ENCODE measurements around the gene PLB1.

Gene PLB1

DNA sequence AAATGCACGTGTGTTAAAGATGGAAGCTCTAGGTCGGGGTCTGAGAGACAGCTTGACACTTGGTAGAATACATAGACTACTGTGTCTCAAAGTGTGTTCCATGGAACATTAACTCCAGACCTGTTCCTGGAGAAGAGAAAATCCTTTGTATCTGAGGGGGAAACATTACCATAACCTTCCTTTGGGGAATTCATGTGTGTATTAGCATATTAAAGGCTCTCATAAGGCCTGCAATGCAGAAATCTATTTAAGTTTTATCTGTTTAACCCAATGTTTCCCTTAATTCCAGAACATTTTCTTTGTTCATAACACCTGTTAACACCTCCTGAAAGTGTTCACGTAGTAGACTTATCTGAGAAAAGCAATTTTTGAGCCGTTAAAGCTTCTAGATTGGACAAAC, 99.5 kb downstream of the PLB1 start:
- H3K27ac Mint-ChIP-seq (ENCODE audit: low read depth), result no peak overlapping the region
- ATAC-seq (replicated peaks; ENCODE audit: extremely low read depth, poor library complexity, severe bottlenecking) (no peak), DNase-seq (ENCODE audit: low spot score in 2 of 2) (no peak)
- H3K9me3 Mint-ChIP-seq, result no peaks in the 10 kb centered on the region
- no peak overlapping the region for H3K4me3 Mint-ChIP-seq
- no peaks in the 10 kb centered on the region for H3K36me3 Mint-ChIP-seq (ENCODE audit: insufficient read depth)
- peaks cover 16% of the 10 kb centered on the region for H3K27me3 Mint-ChIP-seq
- peaks cover 12% of the 10 kb centered on the region for H3K4me1 Mint-ChIP-seq

- H3K27ac Mint-ChIP-seq (ENCODE audit: low read depth), result no peak overlapping the region
- no peak overlapping the region for H3K4me3 Mint-ChIP-seq
- peaks cover 12% of the 10 kb centered on the region for H3K4me1 Mint-ChIP-seq
- no peaks in the 10 kb centered on the region for H3K36me3 Mint-ChIP-seq (ENCODE audit: insufficient read depth)
- no peaks in the 10 kb centered on the region for H3K27me3 Mint-ChIP-seq
- no peaks in the 10 kb centered on the region for H3K9me3 Mint-ChIP-seq
- ATAC-seq (replicated peaks; ENCODE audit: extremely low read depth, poor library complexity, severe bottlenecking) (no peak), DNase-seq (ENCODE audit: low spot score in 2 of 2) (no peak)
Observed at GRCh38 chr2:28598484-28598883, 102.6 kb downstream of the PLB1 start.

- no peaks in the 10 kb centered on the region for H3K9me3 Mint-ChIP-seq
- H3K27ac Mint-ChIP-seq (ENCODE audit: low read depth), result no peak overlapping the region
- H3K4me3 Mint-ChIP-seq, result no peak overlapping the region
- no peaks in the 10 kb centered on the region for H3K27me3 Mint-ChIP-seq
- DNase-seq (ENCODE audit: low spot score in 2 of 2), result no peak
- H3K4me1 Mint-ChIP-seq, result no peaks in the 10 kb centered on the region
- ATAC-seq (replicated peaks; ENCODE audit: extremely low read depth, poor library complexity, severe bottlenecking), result no peak
- no peaks in the 10 kb centered on the region for H3K36me3 Mint-ChIP-seq (ENCODE audit: insufficient read depth)
Observed at GRCh38 chr2:28600181-28600580, 104.3 kb downstream of the PLB1 start.

DNA sequence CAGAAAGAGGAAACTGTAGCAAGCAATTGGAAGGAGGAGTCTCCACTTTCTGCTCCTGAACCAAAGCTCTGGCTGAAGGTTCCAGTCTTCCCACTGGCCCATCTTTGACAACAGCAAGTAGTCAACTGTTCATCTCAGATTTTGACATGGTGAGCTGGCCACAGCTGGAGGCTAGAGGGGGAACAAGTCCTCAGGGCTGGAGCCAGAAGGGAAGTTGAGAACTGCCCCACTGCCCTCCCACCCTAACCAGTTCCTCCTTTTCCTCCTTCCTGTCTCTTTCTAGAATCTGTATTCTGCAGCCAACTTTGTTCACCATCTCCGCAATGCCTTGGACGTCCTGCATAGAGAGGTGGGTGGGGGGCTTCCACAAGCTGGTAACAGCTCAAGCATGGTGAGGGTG, 105.8 kb downstream of the PLB1 start:
- no peaks in the 10 kb centered on the region for H3K4me1 Mint-ChIP-seq
- no peaks in the 10 kb centered on the region for H3K36me3 Mint-ChIP-seq (ENCODE audit: insufficient read depth)
- no peaks in the 10 kb centered on the region for H3K27me3 Mint-ChIP-seq
- H3K9me3 Mint-ChIP-seq, result no peaks in the 10 kb centered on the region
- H3K27ac Mint-ChIP-seq (ENCODE audit: low read depth), result no peak overlapping the region
- no peak for DNase-seq (ENCODE audit: low spot score in 2 of 2)
- no peak overlapping the region for H3K4me3 Mint-ChIP-seq
- no peak for ATAC-seq (replicated peaks; ENCODE audit: extremely low read depth, poor library complexity, severe bottlenecking)

- H3K36me3 Mint-ChIP-seq (ENCODE audit: insufficient read depth), result no peaks in the 10 kb centered on the region
- ATAC-seq (replicated peaks; ENCODE audit: extremely low read depth, poor library complexity, severe bottlenecking), result no peak
Observed at GRCh38 chr2:28602136-28602660, 106.3 kb downstream of the PLB1 start.

DNA sequence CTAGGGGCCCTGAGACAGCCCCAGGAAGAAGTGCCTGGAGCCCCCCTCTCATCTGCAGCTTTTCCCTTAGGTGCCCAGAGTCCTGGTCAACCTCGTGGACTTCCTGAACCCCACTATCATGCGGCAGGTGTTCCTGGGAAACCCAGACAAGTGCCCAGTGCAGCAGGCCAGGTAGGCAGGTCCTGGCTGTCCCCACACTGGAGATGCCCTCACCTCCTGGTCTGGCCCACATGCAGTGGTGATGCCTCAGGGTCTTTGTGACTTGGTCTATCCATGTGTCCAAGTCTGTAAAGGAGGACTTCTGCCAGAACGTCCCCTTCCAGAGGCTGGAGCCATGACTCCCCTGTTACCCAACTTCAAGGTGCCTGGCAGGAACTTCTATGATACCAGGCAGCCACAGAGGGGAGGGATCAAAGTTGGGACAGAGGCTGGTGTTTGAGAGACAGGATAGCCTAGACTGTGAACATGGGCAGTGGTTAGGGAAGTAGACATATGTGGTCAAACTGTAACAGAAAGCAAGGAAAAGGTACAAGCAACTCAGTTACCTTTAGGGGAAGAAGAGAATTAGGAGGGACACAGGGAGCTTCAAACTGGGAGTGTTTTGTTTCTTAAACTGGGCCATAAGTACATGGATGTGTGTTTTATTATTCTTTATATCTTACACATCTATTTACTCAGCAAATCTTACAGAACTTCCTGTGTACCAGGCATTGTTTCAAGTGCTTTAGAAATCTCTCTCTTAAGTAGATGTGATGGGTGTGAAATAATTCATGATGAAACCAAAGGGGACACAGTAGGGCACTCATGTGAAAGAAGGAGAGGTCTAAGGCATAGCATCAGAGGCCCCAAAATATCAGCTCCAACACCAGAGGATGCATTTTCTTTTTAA, 107.1 kb downstream of the PLB1 start:
- DNase-seq (ENCODE audit: low spot score in 2 of 2), result no peak
- Mint-ChIP-seq H3K9me3 (no peaks in the 10 kb centered on the region), H3K4me1 (no peaks in the 10 kb centered on the region)

More at GRCh38 chr2:28602136-28602660, 106.3 kb downstream of the PLB1 start:
- Mint-ChIP-seq H3K9me3 (no peaks in the 10 kb centered on the region), H3K4me1 (no peaks in the 10 kb centered on the region), H3K27ac (ENCODE audit: low read depth) (no peak overlapping the region), H3K27me3 (no peaks in the 10 kb centered on the region), H3K4me3 (no peak overlapping the region)
- DNase-seq (ENCODE audit: low spot score in 2 of 2), result no peak

GRCh38 chr2:28603821-28604220, 108.0 kb downstream of the PLB1 start:
- DNase-seq (ENCODE audit: low spot score in 2 of 2) (no peak), ATAC-seq (replicated peaks; ENCODE audit: extremely low read depth, poor library complexity, severe bottlenecking) (no peak)
- Mint-ChIP-seq H3K27me3 (no peaks in the 10 kb centered on the region), H3K4me3 (no peak overlapping the region), H3K36me3 (ENCODE audit: insufficient read depth) (no peaks in the 10 kb centered on the region), H3K27ac (ENCODE audit: low read depth) (no peak overlapping the region), H3K9me3 (no peaks in the 10 kb centered on the region), H3K4me1 (no peaks in the 10 kb centered on the region)

More for the DNA sequence above, 107.1 kb downstream of the PLB1 start:
- Mint-ChIP-seq H3K27ac (ENCODE audit: low read depth) (no peak overlapping the region), H3K27me3 (no peaks in the 10 kb centered on the region), H3K4me3 (no peak overlapping the region), H3K36me3 (ENCODE audit: insufficient read depth) (no peaks in the 10 kb centered on the region)
- no peak for ATAC-seq (replicated peaks; ENCODE audit: extremely low read depth, poor library complexity, severe bottlenecking)

DNA sequence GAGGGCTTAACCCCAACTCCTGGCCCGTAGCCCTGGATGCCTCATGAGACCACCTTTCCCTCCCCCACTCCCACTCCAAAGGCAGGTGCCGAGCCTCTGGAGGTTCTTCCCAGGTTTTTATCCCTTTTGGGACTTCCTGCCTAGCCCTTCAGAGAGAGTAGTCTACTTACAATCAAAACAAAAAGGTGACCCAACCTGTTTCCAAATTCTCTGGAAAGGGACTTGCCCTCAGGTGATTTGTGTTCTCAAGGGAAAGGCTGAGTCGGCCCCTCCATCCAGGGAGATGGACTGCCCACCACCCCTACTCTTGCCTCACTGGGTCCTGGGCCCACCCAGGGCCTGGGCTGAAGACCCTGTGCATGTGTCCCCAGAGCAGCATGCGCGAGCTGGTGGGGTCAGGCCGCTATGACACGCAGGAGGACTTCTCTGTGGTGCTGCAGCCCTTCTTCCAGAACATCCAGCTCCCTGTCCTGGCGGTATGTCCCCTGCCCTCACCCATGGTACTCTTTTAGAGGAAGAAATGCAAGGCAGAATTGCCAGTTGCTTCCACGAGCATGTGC, 108.5 kb downstream of the PLB1 start:
- ATAC-seq (replicated peaks; ENCODE audit: extremely low read depth, poor library complexity, severe bottlenecking) (no peak), DNase-seq (ENCODE audit: low spot score in 2 of 2) (no peak)
- Mint-ChIP-seq H3K27me3 (no peaks in the 10 kb centered on the region), H3K4me1 (no peaks in the 10 kb centered on the region), H3K4me3 (no peak overlapping the region), H3K9me3 (no peaks in the 10 kb centered on the region), H3K27ac (ENCODE audit: low read depth) (no peak overlapping the region), H3K36me3 (ENCODE audit: insufficient read depth) (no peaks in the 10 kb centered on the region)

DNA sequence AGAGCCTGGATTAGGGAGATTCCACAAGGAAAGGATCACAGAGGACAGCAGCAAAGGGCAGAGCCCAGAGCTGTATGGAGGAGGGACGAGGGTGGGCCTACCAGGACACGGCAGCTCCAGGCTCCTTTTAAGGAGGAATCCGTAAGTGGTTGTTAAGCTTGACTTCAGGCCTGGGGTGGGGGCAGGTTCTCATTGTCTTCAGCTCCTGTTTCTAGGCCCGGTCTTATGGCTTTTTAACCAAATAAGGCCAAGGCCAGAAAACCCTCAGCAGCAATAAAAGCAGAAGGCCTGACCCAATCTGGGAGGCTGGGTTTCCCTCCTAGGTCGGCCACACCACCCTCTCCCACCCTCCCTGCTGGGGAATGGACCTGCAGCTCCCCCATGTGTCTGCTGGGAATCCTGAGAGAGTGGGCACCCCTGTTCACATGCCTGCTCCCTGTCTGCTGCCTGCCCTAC, 111.2 kb downstream of the PLB1 start:
- Mint-ChIP-seq H3K9me3 (no peaks in the 10 kb centered on the region), H3K36me3 (ENCODE audit: insufficient read depth) (no peaks in the 10 kb centered on the region), H3K4me1 (no peaks in the 10 kb centered on the region), H3K27ac (ENCODE audit: low read depth) (peak overlapping the region; percentile 50), H3K27me3 (peaks cover 11% of the 10 kb centered on the region), H3K4me3 (no peak overlapping the region)
- no peak for DNase-seq (ENCODE audit: low spot score in 2 of 2)
- ATAC-seq (replicated peaks; ENCODE audit: extremely low read depth, poor library complexity, severe bottlenecking), result no peak

DNA sequence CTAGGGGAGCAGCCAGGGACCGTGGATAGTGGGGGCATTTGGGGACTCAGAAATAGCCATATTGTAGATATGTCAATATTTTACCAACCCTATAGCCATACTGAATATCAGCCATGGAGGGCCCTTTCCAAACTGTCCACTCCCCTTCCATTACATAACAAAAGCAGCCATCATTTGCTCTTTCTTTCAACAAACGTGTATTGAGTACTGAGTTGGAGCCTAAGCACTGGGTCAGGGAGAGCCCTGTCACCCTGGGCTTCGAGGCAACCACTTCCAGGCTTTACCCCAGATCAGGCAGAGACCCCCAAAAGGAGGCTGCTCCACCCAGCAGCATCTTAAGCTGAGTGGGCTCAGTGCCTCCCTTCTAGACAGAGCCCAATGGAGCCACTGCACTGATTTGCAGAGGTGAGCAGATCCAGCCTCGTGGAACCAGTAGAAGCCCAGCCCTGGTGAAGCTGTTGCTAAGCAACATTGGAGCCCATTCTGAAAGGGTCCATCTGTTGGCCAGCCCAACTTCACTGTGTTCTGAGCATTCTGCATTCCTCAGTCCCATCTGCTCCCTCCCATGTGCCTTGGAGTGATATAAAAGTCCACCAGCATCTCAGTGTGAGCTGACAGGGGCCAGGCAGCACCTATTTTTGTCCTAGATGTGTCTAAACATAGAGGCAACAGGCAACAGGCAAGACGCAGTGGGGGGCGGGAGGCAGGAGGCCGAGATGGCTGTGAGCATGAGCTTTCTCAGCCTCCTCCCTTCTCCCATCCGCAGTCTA, 112.1 kb downstream of the PLB1 start:
- Mint-ChIP-seq H3K27me3 (peaks cover 11% of the 10 kb centered on the region), H3K4me1 (no peaks in the 10 kb centered on the region), H3K9me3 (no peaks in the 10 kb centered on the region), H3K36me3 (ENCODE audit: insufficient read depth) (no peaks in the 10 kb centered on the region), H3K4me3 (no peak overlapping the region), H3K27ac (ENCODE audit: low read depth) (no peak overlapping the region)
- ATAC-seq (replicated peaks; ENCODE audit: extremely low read depth, poor library complexity, severe bottlenecking) (no peak), DNase-seq (ENCODE audit: low spot score in 2 of 2) (no peak)

- peaks cover 11% of the 10 kb centered on the region for H3K27me3 Mint-ChIP-seq
- no peaks in the 10 kb centered on the region for H3K9me3 Mint-ChIP-seq
- peak overlapping the region; percentile 56 for H3K27ac Mint-ChIP-seq (ENCODE audit: low read depth)
- H3K36me3 Mint-ChIP-seq (ENCODE audit: insufficient read depth), result no peaks in the 10 kb centered on the region
- DNase-seq (ENCODE audit: low spot score in 2 of 2), result no peak
- no peaks in the 10 kb centered on the region for H3K4me1 Mint-ChIP-seq
- no peak overlapping the region for H3K4me3 Mint-ChIP-seq
- no peak for ATAC-seq (replicated peaks; ENCODE audit: extremely low read depth, poor library complexity, severe bottlenecking)
Observed at GRCh38 chr2:28608500-28609424, 112.9 kb downstream of the PLB1 start.
